Neuronal stem cell (in vitro differentiated cells): ENCODE results near the gene PRDM10.
A peak's percentile ranks its signal among the peaks of the same experiment; 100 is the strongest.

Source experiments
- DNase-seq: peaks from one replicate; pipeline ENCODE4 v3.0.0-alpha.2; 2013; ENCODE audit warnings: low spot score
- H2AFZ ChIP-seq: one replicate; pipeline ENCODE4 v1.6.1; 2013; ENCODE audit warnings: mild to moderate bottlenecking, low read length, inconsistent platforms
- H2AK5ac ChIP-seq: 2 replicates; pipeline ENCODE4 v1.6.1; 2013; ENCODE audit warnings: low read depth, mild to moderate bottlenecking, inconsistent platforms, low read length, moderate library complexity, mixed read lengths
- H2BK120ac ChIP-seq: 2 replicates; pipeline ENCODE4 v1.6.1; 2013; ENCODE audit warnings: low read depth, mild to moderate bottlenecking, inconsistent platforms, low read length, moderate library complexity, mixed read lengths
- H2BK12ac ChIP-seq: one replicate; pipeline ENCODE4 v1.6.1; 2013; ENCODE audit warnings: low read length, inconsistent platforms
- H2BK15ac ChIP-seq: 2 replicates; pipeline ENCODE4 v1.6.1; 2013; ENCODE audit warnings: mild to moderate bottlenecking, low read length, inconsistent platforms, mixed read lengths
- H2BK5ac ChIP-seq: one replicate; pipeline ENCODE4 v1.6.1; 2013; ENCODE audit warnings: inconsistent platforms, mild to moderate bottlenecking, low read length, moderate library complexity
- H3K14ac ChIP-seq: one replicate; pipeline ENCODE4 v1.6.1; 2013; ENCODE audit warnings: low read length, inconsistent platforms
- H3K18ac ChIP-seq: 2 replicates; pipeline ENCODE4 v1.6.1; 2013; ENCODE audit warnings: low read length, inconsistent platforms
- H3K23ac ChIP-seq: 2 replicates; pipeline ENCODE4 v1.6.1; 2013; ENCODE audit warnings: low read depth, mild to moderate bottlenecking, mixed read lengths, low read length, inconsistent platforms; ENCODE audit not compliant: poor library complexity
- H3K27ac ChIP-seq: replicated peaks from 3 replicates; pipeline ENCODE4 v1.5.1; 2013; ENCODE audit warnings: low read length, inconsistent platforms
- H3K27me3 ChIP-seq, 3 experiments: 2 replicates each; pipeline ENCODE4 v1.6.1; 2013; ENCODE audit warnings: low read length in 3 of 3, mild to moderate bottlenecking in 2 of 3, inconsistent platforms in 1 of 3, low read depth in 1 of 3, mixed read lengths in 1 of 3, moderate library complexity in 1 of 3; ENCODE audit not compliant: control insufficient read depth in 3 of 3, insufficient read depth in 3 of 3
- H3K36me3 ChIP-seq, 2 donors: replicated peaks in 1 of 2; 2 replicates each; pipeline ENCODE4 v1.6.1; 2013; ENCODE audit warnings: low read length in 2 of 2; ENCODE audit not compliant: control insufficient read depth in 2 of 2, insufficient read depth in 2 of 2
- H3K4ac ChIP-seq: 2 replicates; pipeline ENCODE4 v1.6.1; 2013; ENCODE audit warnings: inconsistent platforms, mild to moderate bottlenecking, low read length, moderate library complexity
- H3K4me1 ChIP-seq, 2 donors: 1 replicate in 1 of 2; 2 replicates in 1 of 2; pipeline ENCODE4 v1.6.1; 2013; ENCODE audit warnings: low read length in 2 of 2, low read depth in 1 of 2; ENCODE audit not compliant: control insufficient read depth in 2 of 2, insufficient read depth in 1 of 2
- H3K4me2 ChIP-seq: one replicate; pipeline ENCODE4 v1.6.1; 2013; ENCODE audit warnings: mild to moderate bottlenecking, low read length, inconsistent platforms; ENCODE audit not compliant: insufficient read depth, poor library complexity, severe bottlenecking
- H3K4me3 ChIP-seq, 2 donors: 2 replicates each; pipeline ENCODE4 v1.5.1; 2013; ENCODE audit warnings: low read length in 2 of 2, mild to moderate bottlenecking in 2 of 2, inconsistent platforms in 1 of 2, moderate library complexity in 1 of 2
- H3K79me1 ChIP-seq: one replicate; pipeline ENCODE4 v1.6.1; 2013; ENCODE audit warnings: low read depth, mild to moderate bottlenecking, inconsistent platforms, low read length, moderate library complexity
- H3K9ac ChIP-seq: one replicate; pipeline ENCODE4 v1.6.1; 2013; ENCODE audit warnings: mild to moderate bottlenecking, low read depth, low read length, inconsistent platforms; ENCODE audit not compliant: poor library complexity
- H3K9me3 ChIP-seq, 2 donors: replicated peaks in 1 of 2; 2 replicates each; pipeline versions ENCODE3 to v1.6.1; 2013; ENCODE audit warnings: low read length in 2 of 2, mild to moderate bottlenecking in 2 of 2, inconsistent platforms in 1 of 2, low read depth in 1 of 2, mixed read lengths in 1 of 2, moderate library complexity in 1 of 2; ENCODE audit not compliant: control insufficient read depth in 2 of 2, insufficient read depth in 1 of 2
- H4K8ac ChIP-seq: one replicate; pipeline ENCODE4 v1.6.1; 2013; ENCODE audit warnings: low read depth, mild to moderate bottlenecking, inconsistent platforms, low read length, moderate library complexity
- H4K91ac ChIP-seq: one replicate; pipeline ENCODE4 v1.6.1; 2013; ENCODE audit warnings: low read length, low read depth, mild to moderate bottlenecking, inconsistent platforms; ENCODE audit not compliant: poor library complexity
- WGBS, 2 donors: extraction: QIAGEN DNeasy Blood & Tissue Kit; methylation state at CpG; one replicate each; pipeline ENCODE4 v1.1.7; 2013; ENCODE audit warnings: missing lambda C conversion rate in 2 of 2, mixed read lengths in 1 of 2; ENCODE audit not compliant: insufficient read length in 2 of 2, insufficient replicate concordance in 1 of 2; ENCODE audit errors: extremely low coverage in 2 of 2; 5-methylcytosine and 5-hydroxymethylcytosine counted together

Gene PRDM10

GRCh38 chr11:129946965-129947364, 55.7 kb downstream of the PRDM10 start:
- no peak overlapping the region for H3K4me2 ChIP-seq
- no peak overlapping the region for H2BK5ac ChIP-seq
- no peak overlapping the region for H3K9ac ChIP-seq
- H2AK5ac ChIP-seq, result no peak overlapping the region
- H3K18ac ChIP-seq, result no peak overlapping the region
- H2AFZ ChIP-seq, result no peak overlapping the region
- DNase-seq, result no peak
- no peak overlapping the region for H4K8ac ChIP-seq
- H3K4ac ChIP-seq, result no peak overlapping the region
- H3K23ac ChIP-seq, result peak overlapping the region; percentile 58
- H2BK15ac ChIP-seq, result no peak overlapping the region
- WGBS, 2 donors, result no CpG with 5 or more reads among the region's 15 CpGs
- H2BK12ac ChIP-seq, result no peak overlapping the region
- H3K14ac ChIP-seq, result no peak overlapping the region
- H3K79me1 ChIP-seq, result no peaks in the 10 kb centered on the region
- H3K4me1 ChIP-seq, result peaks cover 1 to 5% of the 10 kb centered on the region in 2 donors
- no peak overlapping the region for H3K4me3 ChIP-seq
- no peaks in the 10 kb centered on the region for H3K9me3 ChIP-seq
- no peak overlapping the region for H2BK120ac ChIP-seq
- H3K27me3 ChIP-seq, result no peaks in the 10 kb centered on the region
- H4K91ac ChIP-seq, result no peak overlapping the region
- peaks cover 8 to 24% of the 10 kb centered on the region in 2 donors for H3K36me3 ChIP-seq
- H3K27ac ChIP-seq, result no peak overlapping the region

DNA sequence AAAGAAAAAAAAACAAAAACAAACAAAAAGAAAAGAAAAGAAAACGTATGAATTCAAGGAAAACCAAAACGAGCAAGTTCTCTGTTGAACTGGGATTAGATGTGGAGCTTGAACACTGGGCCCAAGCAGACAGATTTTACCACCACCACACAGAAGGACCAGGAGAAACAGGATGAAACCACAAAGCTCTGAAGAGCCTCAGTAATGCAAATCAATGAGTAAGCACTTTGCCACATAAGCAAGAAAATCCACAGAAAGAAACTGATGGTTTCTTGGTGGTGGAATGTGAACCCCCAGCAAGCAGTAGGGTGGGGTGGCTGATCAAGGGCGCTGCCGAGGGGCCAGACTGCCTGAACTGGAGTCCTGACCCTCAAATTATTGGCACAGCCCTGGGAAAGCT, 56.4 kb downstream of the PRDM10 start:
- no peak overlapping the region for H2BK5ac ChIP-seq
- peaks cover 8 to 31% of the 10 kb centered on the region in 2 donors for H3K36me3 ChIP-seq
- no peak overlapping the region for H3K4me3 ChIP-seq
- WGBS, 2 donors, result no CpG with 5 or more reads among the region's 4 CpGs
- DNase-seq, result no peak
- H4K91ac ChIP-seq, result no peak overlapping the region
- no peak overlapping the region for H4K8ac ChIP-seq
- H3K4me1 ChIP-seq, result peaks cover 0 to 5% of the 10 kb centered on the region in 2 donors
- H3K23ac ChIP-seq, result no peak overlapping the region
- H2BK12ac ChIP-seq, result no peak overlapping the region
- H3K18ac ChIP-seq, result no peak overlapping the region
- H2BK120ac ChIP-seq, result no peak overlapping the region
- H3K9ac ChIP-seq, result no peak overlapping the region
- no peak overlapping the region for H2BK15ac ChIP-seq
- no peak overlapping the region for H2AK5ac ChIP-seq
- no peak overlapping the region for H3K4ac ChIP-seq
- no peaks in the 10 kb centered on the region for H3K27me3 ChIP-seq
- no peaks in the 10 kb centered on the region for H3K79me1 ChIP-seq
- no peak overlapping the region for H3K14ac ChIP-seq
- H2AFZ ChIP-seq, result no peak overlapping the region
- H3K27ac ChIP-seq, result no peak overlapping the region
- no peak overlapping the region for H3K4me2 ChIP-seq
- no peaks in the 10 kb centered on the region for H3K9me3 ChIP-seq

GRCh38 chr11:129945373-129945772, 57.3 kb downstream of the PRDM10 start:
- Histone ChIP-seq H3K4me3 (no peak overlapping the region), H3K4ac (no peak overlapping the region), H3K9ac (no peak overlapping the region), H2BK15ac (no peak overlapping the region), H3K36me3 (peaks cover 8 to 32% of the 10 kb centered on the region in 2 donors), H2BK5ac (no peak overlapping the region), H3K23ac (peak overlapping the region; percentile 77), H3K79me1 (no peaks in the 10 kb centered on the region), H3K4me1 (peaks cover 0 to 3% of the 10 kb centered on the region in 2 donors), H4K91ac (no peak overlapping the region), H3K4me2 (no peak overlapping the region), H3K27me3 (no peaks in the 10 kb centered on the region), H2BK12ac (no peak overlapping the region), H2BK120ac (no peak overlapping the region), H3K18ac (no peak overlapping the region), H3K27ac (no peak overlapping the region), H3K9me3 (no peaks in the 10 kb centered on the region), H3K14ac (peak overlapping the region; percentile 90), H2AK5ac (no peak overlapping the region), H2AFZ (no peak overlapping the region), H4K8ac (no peak overlapping the region)
- WGBS, 2 donors, result no CpG with 5 or more reads among the region's 11 CpGs
- DNase-seq, result no peak

GRCh38 chr11:129944696-129945095, 57.9 kb downstream of the PRDM10 start:
- no peak overlapping the region for H2AK5ac ChIP-seq
- H4K8ac ChIP-seq, result no peak overlapping the region
- H2BK12ac ChIP-seq, result no peak overlapping the region
- H3K36me3 ChIP-seq, result peaks cover 8 to 32% of the 10 kb centered on the region in 2 donors
- H3K9ac ChIP-seq, result no peak overlapping the region
- no peak overlapping the region for H3K4ac ChIP-seq
- H3K9me3 ChIP-seq, result no peaks in the 10 kb centered on the region
- H2BK120ac ChIP-seq, result no peak overlapping the region
- no peaks in the 10 kb centered on the region for H3K79me1 ChIP-seq
- H3K4me3 ChIP-seq, result no peak overlapping the region
- no peak overlapping the region for H3K27ac ChIP-seq
- no peak overlapping the region for H2BK5ac ChIP-seq
- WGBS, 2 donors, result no CpG with 5 or more reads among the region's 18 CpGs
- no peak overlapping the region for H2AFZ ChIP-seq
- H3K4me2 ChIP-seq, result no peak overlapping the region
- no peak overlapping the region for H3K14ac ChIP-seq
- H3K23ac ChIP-seq, result no peak overlapping the region
- H3K4me1 ChIP-seq, result no peaks in the 10 kb centered on the region
- no peak overlapping the region for H2BK15ac ChIP-seq
- no peak for DNase-seq
- H4K91ac ChIP-seq, result no peak overlapping the region
- H3K27me3 ChIP-seq, result no peaks in the 10 kb centered on the region
- no peak overlapping the region for H3K18ac ChIP-seq
